Ovary (tissue), 9 donors: ENCODE results near the gene XBP1. TPM values are rescaled to one million over a fixed set of nuclear protein-coding genes. Genes with fewer than 3 reads are reported as not detected.

Experiments used
- DNase-seq, 5 donors: peaks; one replicate each; pipeline ENCODE4 v3.0.0-alpha.2; 2019 to 2020
- H3K27ac ChIP-seq, 2 donors: fragments of 200-600 bp; one replicate each; pipeline versions ENCODE4 v1.5.1 to v1.8.0; 2019 to 2022
- H3K27me3 ChIP-seq: fragments of 200-600 bp; one replicate; pipeline ENCODE4 v1.8.0; 2022
- H3K36me3 ChIP-seq: fragments of 200-600 bp; sonication (generic); one replicate; pipeline ENCODE4 v1.5.1; 2019
- H3K4me1 ChIP-seq: one replicate; pipeline ENCODE4 v1.8.1; 2013; ENCODE audit warnings: mild to moderate bottlenecking, moderate library complexity; ENCODE audit not compliant: insufficient read depth
- H3K4me3 ChIP-seq: fragments of 200-600 bp; sonication (generic); one replicate; pipeline ENCODE4 v1.5.1; 2017
- H3K9me3 ChIP-seq, 2 donors: fragments of 200-600 bp in 1 of 2; sonication (generic) in 1 of 2; one replicate each; pipeline versions ENCODE4 v1.5.1 to v1.8.1; 2013 to 2019; ENCODE audit warnings: mild to moderate bottlenecking in 1 of 2, moderate library complexity in 1 of 2
- CTCF ChIP-seq, 3 donors: fragments of 450-650 bp in 2 of 3; fragments of 200-600 bp in 1 of 3; IDR thresholded peaks; one replicate each; pipeline versions ENCODE4 v1.5.1 to v1.8.0; 2016 to 2022; ENCODE audit warnings: antibody characterized with exemption in 3 of 3, mild to moderate bottlenecking in 1 of 3
- WGBS, 3 donors: extraction: QIAGEN DNeasy Blood & Tissue Kit in 1 of 3; methylation state at CpG; one replicate each; pipeline versions ENCODE4 v1.1.5 to v1.1.7; 2013 to 2017; 5-methylcytosine and 5-hydroxymethylcytosine counted together
- intact Hi-C, 4 donors: fragments of 100-400 bp; cut with DNase I; formaldehyde crosslinking; loops; one replicate each; pipeline versions ENCODE4 v1.11.0 to v1.15.1; 2022 to 2023
- polyA plus RNA-seq, 2 donors: library from polyadenylated mRNA; stranded (reverse); fragments of 200-250 nt in 1 of 2; fragments of 350-450 nt in 1 of 2; fragmentation: Illumina TruSeq in 1 of 2; extraction: RNeasy Lipid Tissue Mini Kit (QIAGEN cat#74804) in 1 of 2; gene quantifications; one replicate each; pipeline ENCODE4 v1.2.3, GENCODE V29; 2013 to 2014
- small RNA-seq: library from RNA; depleted of rRNA; stranded (forward); fragments of <200 nt; gene quantifications from one replicate; pipeline ENCODE3, GENCODE V24; 2016
- total RNA-seq, 7 donors: library from RNA; depleted of rRNA in 2 of 7; stranded (reverse); fragments of >200 nt in 2 of 7; fragmentation: NEBNext Ultra II Directional in 3 of 7; extraction: Animal tissue kit (Norgen Biotek cat#: 25700) in 3 of 7; gene quantifications; one replicate each; pipeline versions ENCODE4 v1.1.0 to v1.2.4, GENCODE V29; 2016 to 2023
- donor health status: DM: no; HTN: no; CAD: no; lungs with moderate emphysema.
- donor health status: DM: no; HTN: no; CAD: no.
- donor health status: Bipolar disorder and iron deficiency.
- donor health status: DM: yes; HTN: yes; CAD: no.
- donor health status: DM: no; HTN: no; CAD: no.
- donor health status: DM: yes; HTN: yes; CAD: no.

The XBP1 gene
- total and polyA plus RNA-seq, 9 donors: 53.1 to 229 (median 138) TPM

- Histone ChIP-seq H3K27ac (no peak overlapping the region), H3K4me1 (no peaks in the 10 kb centered on the region), H3K4me3 (no peak overlapping the region), H3K27me3 (no peaks in the 10 kb centered on the region), H3K36me3 (no peaks in the 10 kb centered on the region), H3K9me3 (no peaks in the 10 kb centered on the region)
- no peak for DNase-seq
- intact Hi-C loops: no loop called here
- 33 to 45% (median 36%) methylated on average over 6 of the region's 6 CpGs for WGBS, 3 donors
- no peak for TF ChIP-seq CTCF (IDR thresholded peaks at IDR 0.05)
Measured at GRCh38 chr22:28750471-28750881, 49.9 kb downstream of the XBP1 start.

Small RNAs within 50 kb of the gene (small RNA-seq; reads per million reads assigned to genes)
- not detected for gene Z93930.1

Other genes with a start within 250 kb of the XBP1 start
- 100 to 1,000 TPM in 1 of 7 donors, 10 to 100 TPM in 6; 57.9 to 127 (median 82.2) TPM for gene TTC28, start 120.7 kb downstream of the XBP1 start, total RNA-seq
- gene TTC28, start 120.7 kb downstream of the XBP1 start, polyA plus RNA-seq: 10 to 100 TPM; 16.7 to 24.3 TPM
- gene CHEK2, start 58.7 kb downstream of the XBP1 start, total RNA-seq: 10 to 100 TPM in 4 of 7 donors, 1 to 10 TPM in 3; 4.1 to 18.2 (median 10.1) TPM
- gene CHEK2, start 58.7 kb downstream of the XBP1 start, polyA plus RNA-seq: 10 to 100 TPM; 10.2 to 10.5 TPM
- gene HSCB, start 58.5 kb downstream of the XBP1 start, total RNA-seq: 10 to 100 TPM; 14.9 to 70.6 (median 17.0) TPM
- 10 to 100 TPM; 25.7 to 27.9 TPM for gene HSCB, start 58.5 kb downstream of the XBP1 start, polyA plus RNA-seq
- gene CCDC117, start 27.9 kb downstream of the XBP1 start, total RNA-seq: 10 to 100 TPM; 14.9 to 24.7 (median 22.8) TPM
- gene CCDC117, start 27.9 kb downstream of the XBP1 start, polyA plus RNA-seq: 10 to 100 TPM; 11.7 to 34.2 TPM
- 10 to 100 TPM; 11.1 to 24.3 (median 14.1) TPM for gene ZNRF3, start 83.0 kb upstream of the XBP1 start, total RNA-seq
- gene ZNRF3, start 83.0 kb upstream of the XBP1 start, polyA plus RNA-seq: 1 to 10 TPM; 7.4 TPM